HG03378 (cell line): ENCODE data around the gene CGRRF1.

Experiments
- ATAC-seq: cut with Tn5 transposase; IDR thresholded peaks from one replicate; pipeline ENCODE4 v1.9.1; 2021; ENCODE audit warnings: mild to moderate bottlenecking, moderate library complexity; ENCODE audit not compliant: unreplicated experiment

Gene CGRRF1

DNA sequence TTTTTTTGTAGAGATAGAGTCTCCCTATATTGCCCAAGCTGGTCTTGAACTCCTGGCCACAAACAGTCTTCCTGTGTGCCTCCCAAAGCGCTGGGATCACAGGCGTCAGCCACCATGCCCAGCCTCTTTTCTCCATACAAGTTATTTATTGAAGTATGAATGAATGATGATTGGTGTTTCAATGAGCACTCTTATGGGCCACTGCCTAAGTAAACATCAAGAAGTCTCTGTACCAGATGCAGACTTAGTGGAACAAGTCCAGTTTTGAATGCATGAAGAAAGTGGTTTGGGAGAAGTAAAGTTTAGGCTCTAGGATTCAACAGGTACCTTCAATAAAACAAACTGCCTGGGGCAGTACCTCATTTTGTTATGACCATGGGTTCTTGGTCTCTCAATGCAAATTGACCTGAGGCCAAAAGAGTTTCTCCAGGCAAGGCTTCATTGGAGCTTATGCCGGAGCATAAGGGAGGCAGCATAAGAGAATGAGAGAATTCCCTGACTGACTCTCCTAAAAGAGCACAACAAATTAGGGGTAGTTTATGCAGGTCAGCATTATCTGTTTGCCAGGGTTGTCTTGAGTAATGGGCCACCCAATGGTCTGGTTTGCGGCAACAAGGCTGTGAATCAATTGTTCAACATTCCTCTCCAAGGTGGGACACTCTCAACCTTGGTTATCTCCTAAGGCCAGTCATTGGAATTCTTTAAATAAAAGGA is 19.8 kb upstream of the CGRRF1 start:
- ATAC-seq: no peak

DNA sequence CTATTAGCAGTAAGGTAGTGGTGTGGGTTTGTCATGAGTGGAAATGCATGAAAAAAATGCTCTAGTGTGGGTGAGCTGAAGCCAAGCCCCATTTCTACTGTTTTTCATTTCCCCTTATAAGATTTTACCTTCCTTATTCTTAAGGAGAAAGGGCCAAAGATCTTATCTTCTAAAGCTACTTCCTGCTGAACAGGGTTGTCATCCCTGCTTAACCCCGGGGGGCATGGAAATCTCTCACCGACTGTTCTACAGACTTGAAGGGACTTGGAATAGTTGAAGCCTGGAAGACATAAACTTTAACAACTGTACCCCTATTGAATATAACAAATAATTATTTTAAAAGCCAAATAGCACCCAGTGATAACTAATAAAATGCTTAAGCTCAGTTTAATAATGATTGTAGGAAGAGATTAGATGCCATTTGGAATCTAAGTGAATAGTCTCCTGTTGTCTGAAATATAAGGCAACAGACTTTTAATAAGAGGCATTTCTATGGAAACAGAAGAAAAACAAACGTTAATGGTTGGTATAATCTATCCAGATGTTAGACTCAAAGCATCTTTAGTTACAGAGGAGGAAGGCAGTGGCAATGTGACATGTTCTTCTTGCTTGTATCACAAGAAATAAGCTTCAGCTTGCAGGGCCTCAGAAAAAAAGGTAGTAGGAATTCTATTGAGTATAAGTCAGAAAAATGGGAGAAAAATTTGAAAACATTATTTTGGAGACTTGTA is 19.1 kb upstream of the CGRRF1 start:
- ATAC-seq: no peak

DNA sequence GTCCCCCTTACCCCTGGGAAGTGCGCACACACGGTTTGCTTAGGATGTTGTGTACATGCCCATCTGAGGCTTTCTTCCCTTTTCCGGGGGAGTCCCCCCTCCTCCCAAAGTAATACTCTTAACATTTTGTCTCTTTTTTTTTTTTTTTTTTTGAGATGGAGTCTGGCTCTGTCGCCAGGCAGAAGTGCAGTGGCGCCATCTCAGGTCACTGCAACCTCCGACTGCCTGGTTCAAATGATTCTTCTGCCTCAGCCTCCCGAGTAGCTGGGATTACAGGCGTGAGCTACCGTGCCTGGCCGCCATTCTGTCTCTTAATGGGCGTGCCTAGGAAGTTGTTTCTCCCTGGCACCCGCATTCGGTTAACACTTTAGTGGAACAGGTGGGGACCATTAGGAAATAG is 16.4 kb upstream of the CGRRF1 start:
- no peak for ATAC-seq

DNA sequence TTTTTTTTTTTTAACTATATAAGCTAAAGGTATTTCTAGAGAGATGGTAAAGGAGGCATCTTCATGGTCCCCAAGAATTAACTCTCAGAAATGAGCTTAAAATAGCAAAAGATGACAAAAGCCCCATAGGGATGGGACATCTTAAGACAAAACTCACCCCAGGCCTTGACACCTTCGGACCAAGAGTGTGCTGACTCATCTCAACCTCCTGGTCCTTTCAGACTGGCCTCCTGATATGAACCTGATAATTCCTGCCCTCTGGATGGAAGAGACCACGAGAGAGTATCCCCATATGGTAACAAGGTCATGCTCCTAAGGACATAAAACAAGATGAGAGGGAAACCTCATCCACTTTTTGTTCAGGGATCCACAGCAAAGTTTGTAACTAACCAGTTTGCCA is 12.5 kb upstream of the CGRRF1 start:
- no peak for ATAC-seq

DNA sequence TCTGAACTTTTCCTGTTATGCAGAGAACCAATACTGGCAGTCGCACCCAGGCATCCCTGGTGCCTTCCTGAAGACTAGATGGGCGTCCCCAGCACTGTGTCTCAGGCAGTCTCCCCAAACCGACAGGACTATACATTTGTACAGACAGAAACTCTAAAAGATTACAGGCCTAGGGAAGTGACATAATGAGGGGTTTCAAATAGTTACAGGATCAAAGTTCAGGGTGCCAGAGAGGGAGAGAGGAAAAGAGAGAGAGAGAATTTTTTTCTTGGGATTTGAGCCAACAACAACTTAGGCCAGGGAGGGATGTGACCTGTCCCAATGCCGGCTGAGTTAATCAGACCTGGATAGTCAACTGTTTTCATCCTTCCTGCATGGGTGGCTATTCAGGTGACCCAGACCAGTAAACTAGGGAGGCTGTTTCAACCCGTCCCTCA is 11.6 kb upstream of the CGRRF1 start:
- no peak for ATAC-seq

DNA sequence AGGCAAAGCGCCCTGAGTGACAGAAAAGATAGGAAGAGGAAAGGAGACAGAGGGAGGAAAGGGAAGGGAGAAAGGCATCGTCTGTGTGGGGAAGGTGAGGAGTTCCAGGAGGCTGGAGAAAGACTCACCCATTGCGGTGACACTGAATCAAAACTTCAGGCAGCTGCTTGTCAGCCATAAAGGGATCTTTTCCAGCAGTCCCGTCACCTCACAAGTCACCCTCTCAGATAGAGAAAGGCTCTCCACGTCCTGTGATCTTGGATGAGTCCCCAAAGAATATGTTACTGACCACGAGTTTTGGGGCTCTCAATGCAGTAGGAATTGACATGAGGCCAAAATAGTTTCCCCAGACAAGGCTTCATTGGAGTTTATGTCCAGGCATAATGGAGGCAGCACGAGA is 11.1 kb upstream of the CGRRF1 start:
- ATAC-seq: no peak

DNA sequence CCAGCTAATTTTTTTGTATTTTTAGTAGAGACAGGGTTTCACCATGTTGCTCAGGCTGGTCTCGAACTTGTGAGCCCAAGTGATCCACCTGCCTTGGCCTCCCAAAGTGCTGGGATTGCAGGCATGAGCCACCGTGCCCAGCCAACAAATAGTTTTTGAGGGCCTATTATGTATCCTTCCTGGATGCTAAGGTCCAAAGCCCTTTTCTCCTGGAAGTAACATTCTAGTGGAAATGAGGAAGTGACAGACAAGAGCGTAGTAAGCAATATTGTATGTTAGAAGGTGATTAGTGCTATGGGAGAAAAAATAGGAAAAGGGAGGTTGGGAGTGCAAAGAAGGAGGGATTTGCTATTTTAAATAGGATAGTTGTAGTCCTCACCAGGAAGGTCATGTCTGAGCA is 9.0 kb upstream of the CGRRF1 start:
- no peak for ATAC-seq

DNA sequence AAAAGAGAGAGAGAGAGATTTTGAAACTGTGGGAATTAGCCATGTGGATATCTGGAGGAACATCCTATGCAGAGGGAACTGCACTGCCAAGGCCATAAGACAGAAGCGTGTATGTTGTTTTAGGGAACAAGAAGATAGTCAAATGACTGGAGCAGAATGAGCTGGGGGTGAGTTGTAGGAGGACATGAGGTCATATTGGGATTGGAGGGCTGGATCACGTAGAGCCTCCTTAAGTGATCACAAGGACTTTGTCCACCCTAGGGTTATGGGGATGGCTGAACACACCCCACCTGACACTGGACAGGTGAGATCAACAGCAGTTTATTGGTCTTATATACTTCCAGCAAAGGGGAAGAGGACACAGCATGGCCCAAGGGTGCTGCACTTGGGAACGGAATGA is 8.2 kb upstream of the CGRRF1 start:
- no peak for ATAC-seq

DNA sequence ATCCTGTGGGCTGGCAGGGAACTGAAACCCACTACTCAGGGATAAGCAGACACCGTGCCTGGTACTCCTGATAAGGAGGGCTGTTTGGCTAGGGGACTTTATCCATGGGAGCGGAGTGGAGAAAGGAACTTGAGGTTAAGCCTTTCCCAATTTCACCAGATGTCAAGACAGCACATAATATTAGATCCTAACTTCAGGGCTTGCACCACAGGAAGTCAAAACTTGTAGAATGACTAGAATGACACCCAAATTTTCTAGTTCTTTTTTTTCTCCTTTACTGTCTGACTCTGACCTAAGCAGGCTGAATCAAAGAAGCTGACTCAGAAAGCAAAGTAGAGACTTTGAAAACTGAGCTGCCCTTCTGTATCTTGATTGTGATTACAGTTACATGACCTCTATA is 7.1 kb upstream of the CGRRF1 start:
- ATAC-seq: no peak

DNA sequence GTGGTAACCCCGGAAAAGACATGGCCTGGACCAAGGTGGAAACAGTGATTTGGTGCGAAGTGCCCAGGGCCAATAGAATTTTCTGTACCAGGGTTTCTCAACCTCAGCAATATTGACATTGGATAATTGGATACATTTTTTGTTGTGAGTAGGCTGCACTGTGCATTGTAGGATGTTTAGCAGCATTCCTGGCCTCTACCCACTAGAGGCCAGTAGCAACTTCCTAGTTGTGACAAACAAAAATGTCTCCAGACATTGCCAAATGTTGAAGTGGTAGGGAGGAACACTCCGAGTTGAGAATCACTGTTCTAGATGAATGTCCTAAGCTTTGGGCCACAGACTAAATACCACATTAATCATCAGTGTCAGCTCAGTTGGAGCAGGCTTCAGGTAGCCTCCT is 6.2 kb upstream of the CGRRF1 start:
- no peak for ATAC-seq

DNA sequence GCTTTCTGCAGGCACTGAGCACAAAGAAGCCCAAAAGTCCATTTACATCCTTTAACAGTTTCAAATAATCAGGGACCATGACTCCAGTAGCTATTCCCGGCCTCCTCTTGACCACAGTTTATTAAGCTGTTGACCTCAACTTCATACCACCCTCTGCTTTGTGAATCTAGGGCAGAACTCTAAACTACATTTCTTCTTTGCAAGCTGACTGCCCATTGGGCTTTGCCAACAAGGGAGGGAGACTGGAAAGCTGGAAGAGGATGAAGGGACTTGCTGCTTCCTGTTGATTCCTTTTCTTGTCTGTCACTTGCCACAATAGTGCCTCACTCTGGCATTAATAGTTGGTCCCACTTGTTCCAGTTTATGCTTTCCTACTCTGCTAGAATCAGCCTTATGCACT is 2.7 kb downstream of the CGRRF1 start:
- ATAC-seq: no peak

DNA sequence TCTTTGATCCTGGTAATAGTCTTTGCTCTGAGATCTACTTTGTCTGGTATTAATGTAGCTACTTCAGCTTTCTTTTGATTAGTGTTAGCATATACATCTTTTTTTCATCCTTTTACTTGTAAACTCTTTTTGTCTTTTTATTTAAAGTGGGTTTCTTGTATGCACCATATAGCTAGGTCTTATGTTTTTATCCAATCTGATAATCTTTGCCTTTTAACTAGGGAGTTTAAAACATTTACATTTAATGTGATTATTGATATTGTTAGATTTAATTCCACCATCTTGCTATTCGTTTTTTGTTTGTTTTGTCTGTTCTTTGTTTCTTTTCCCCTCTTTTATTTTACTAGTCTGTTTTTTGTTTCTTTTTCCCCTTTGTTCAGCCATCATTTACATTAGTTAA is 6.0 kb downstream of the CGRRF1 start:
- ATAC-seq: no peak

DNA sequence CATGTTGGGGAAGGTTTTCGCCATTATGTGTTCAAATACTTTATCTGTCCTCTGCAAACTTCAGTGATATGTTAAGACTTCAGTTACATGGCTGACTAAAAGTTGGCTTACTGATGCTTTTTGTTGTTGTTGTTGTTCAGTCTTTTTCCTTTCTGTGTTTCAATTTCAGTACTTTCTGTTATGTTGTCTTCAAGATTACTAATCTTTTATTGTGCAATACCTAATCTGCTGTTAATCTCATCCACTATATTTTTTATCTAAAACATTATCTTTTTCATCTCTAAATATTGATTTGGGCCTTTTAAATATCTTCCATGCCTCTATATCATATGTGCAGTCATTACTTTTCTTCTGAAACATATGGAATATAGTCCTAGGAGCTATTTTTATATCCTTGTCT is 7.0 kb downstream of the CGRRF1 start:
- no peak for ATAC-seq

DNA sequence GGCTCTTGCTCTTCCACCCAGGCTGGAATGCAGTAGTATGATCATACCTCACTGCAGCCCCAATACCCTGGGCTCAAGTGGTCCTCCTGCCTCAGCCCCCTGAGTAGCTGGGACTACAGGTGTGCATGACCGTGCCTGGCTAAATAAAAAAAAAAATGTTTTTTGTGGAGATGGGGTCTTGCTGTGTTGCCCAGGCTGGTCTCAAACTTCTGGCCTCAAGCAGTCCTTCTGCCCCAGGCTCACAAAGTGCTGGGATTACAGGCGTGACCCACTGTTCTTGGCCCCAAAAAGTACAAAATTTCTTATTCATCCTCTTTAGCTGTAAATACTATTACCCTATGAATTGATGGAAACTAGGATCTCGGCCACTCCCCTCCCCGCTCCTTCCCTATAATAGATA is 14.7 kb downstream of the CGRRF1 start:
- ATAC-seq: no peak

DNA sequence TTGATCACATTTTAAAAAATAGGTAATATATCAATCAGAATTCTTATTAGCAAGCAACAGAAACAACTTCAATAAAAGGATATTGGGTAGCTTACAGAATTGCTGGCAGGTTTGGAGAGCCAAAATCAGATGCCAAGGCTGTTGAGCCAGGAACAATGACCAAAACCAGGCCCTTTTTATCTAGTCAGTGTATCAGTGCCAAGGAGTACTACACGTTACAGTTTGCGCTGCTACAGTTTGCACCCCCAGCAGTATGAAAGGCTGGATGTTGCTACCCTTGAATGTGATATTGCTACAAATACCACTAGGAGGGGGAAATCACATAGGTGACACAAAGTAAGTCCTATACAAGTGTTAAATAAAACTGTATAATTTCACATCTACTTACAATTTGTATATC is 19.3 kb downstream of the CGRRF1 start:
- ATAC-seq: no peak

DNA sequence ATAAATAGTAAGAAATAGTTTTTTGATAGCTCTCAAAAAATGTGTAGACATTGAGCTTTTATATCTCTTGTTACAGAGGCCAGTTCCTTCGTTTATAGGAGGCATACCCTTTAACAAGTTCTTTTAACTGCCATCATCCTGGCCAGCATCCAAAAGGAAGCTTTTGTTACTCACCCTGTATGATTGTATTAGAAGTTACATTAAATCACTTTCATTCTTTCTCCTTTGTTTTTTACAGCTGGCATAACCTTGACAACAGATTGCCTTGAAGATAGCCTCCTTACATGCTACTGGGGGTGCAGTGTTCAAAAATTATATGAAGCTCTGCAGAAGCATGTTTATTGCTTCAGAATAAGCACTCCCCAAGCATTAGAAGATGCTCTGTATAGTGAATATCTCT is 20.1 kb downstream of the CGRRF1 start:
- no peak for ATAC-seq

DNA sequence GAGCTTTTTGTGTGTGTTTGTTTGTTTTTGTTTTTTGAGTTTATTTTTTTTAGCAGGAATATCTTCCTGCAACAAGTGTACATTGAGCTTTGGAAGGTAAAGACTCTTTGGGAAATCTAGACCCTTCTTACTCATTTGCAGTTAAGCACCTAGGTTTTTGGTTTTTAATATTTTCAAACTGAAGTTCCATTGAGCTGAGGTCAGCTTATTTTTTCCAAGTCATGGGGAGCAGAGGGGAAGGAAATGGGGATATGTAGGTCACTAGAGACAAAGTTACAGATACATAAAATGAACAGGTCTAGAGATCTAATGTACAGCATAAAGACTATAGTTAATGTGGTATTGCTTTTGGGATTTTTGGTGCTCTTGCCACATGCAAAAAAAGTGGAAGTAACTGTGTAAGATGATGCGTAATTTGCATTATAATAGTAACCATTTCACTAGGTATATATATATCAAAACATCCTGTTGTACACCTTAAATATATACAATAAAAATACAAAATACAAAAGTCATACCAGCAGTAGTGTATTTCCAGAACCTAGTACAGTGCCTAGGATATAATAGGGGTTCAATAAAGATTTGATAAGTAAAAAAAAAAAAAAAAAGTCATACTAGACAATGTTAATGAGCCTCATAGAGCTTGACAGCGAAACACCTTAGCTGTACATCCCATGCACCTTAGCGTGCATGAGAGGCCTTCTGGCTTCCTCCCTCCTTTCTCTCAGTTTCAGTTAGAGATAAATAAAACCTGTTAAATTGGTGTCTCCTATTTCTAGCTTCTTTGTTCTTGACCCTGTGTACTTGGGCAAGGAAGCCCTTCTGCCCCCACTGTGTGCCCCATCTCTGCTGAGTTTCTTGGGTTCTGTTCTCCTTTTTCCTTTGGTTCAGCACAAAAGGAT is 22.7 kb downstream of the CGRRF1 start:
- peak; percentile 91 for ATAC-seq

DNA sequence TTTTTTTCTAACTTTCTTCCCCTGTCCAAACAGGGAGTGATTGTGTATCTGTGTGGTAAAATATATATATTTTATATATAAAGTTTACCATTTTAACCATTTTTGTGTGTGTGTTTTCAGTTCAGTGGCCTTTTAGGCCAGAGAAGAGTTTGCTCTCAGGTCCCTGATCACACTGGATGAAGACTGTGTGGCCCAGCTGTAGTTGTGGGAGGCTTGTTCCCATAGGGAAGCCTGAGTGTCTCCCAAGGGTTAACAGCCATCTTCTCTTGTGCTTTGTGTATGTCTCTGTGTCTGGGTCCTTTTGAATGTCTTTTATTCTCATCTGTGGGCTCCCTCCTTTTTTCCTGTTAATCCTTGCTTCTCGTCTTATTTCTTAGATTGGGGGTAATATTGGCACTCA is 23.4 kb downstream of the CGRRF1 start:
- no peak for ATAC-seq

DNA sequence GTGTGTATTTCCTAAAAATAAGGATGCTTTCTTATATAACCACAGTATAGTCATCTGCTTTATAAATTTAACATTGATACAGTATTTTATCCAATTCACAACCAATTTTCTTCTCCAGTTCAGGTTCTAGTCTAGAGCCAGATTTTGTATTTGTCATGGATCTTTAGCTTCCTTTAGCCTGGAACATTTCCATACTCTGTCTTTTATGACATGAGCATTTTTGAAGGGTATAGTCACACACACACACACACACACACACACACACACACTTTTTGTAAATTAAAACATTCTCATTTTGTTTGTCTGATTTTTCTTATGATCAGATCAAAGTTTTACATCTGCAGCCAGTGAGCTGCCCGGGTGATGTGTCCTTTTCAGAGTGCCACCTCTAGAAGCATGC is 25.4 kb downstream of the CGRRF1 start:
- no peak for ATAC-seq

DNA sequence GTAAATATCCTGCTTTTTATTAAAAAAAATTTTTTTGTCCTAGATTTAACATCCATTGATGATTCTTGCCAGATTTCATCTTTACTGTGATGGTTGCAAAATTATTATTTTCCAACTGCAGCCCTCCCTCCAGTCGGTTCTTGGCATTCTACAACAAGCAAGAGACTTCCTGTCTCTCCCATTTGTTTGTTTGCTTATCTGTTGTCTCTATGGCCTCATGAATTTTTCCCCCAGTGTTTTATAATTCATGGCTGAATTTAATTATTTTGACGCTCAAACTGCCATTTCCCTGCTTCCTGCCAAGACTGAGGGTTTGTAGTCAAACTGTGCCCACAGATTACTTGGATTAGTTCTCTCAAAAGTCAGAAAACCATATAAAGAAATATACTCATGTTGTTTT is 25.9 kb downstream of the CGRRF1 start:
- no peak for ATAC-seq

DNA sequence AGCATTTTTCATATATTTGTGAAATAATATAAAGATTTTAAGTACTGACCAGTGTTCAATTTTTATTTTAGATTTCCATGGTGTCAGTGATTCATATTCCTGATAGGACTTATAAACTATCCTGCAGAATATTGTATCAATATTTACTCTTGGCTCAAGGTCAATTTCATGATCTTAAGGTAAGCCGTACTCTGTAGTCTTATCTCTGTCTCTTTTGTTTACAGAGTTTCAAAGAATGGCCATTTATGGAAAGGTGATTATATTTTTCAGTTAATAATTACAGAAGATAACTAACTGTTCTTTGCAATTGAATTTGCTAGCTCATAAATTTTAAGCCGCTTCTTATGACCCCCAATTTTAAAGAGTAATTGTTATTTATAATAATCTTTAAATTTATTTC is 27.9 kb downstream of the CGRRF1 start:
- no peak for ATAC-seq

DNA sequence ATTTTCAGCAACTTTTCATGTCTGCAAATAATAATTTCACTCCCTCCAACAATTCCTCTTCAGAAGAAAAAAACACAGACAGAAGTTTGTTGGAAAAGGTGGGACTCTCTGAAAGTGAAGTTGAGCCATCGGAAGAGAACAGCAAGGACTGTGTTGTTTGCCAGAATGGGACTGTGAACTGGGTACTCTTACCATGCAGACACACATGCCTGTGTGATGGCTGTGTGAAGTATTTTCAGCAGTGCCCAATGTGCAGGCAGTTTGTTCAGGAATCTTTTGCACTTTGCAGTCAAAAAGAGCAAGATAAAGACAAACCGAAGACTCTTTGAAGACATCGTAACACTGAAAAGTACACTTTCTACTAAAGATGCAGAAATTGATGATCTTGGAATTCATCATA is 28.3 kb downstream of the CGRRF1 start:
- no peak for ATAC-seq
